COR-L47 (cell line): ENCODE measurements around the gene MARK1.

Source experiments
- DNase-seq: peaks from one replicate; lab custom pipeline; 2025; lab: John Stamatoyannopoulos, UW

The MARK1 gene

DNA sequence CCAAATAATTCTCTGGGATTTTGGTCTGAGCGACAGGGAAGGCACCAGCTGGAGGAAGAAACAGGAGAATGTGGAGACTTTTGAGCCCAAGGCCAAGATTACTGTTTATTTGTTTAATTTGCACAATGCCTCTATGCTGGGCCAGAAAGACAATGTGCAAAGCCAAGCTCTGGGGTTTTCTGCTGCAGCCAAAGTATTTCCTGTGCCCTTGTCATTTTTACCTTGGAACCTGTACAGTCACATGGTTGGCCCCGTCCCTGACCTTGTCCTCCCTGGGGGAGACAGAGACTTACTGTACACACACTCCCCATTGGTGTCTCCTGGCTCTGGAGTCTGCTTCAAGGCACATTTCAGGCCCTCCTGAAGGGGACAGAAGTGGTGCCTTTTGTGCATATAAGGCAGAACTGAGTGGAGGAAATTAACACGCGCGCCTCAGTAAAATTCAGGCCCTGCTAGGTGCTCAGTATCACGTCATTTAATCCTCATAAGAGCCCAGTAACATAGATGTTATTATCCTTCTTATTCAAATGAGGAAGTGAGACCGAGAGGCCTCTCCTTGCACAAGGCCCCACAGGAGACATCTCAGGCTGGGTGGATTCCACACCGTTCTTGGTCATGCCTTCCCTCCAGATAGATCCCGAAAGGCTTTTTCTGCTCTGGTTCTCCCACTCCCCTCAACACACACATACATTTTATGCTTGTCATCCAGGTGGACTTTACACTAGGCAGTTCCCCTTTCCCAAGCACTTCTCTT lies 183.3 kb downstream of the MARK1 start:
- DNase-seq = no peak
